Measurements from ENCODE around the gene LMNTD2. TPM values are rescaled to one million over a fixed set of nuclear protein-coding genes. Genes with fewer than 3 reads are reported as not detected.

The LMNTD2 gene
- total RNA-seq, 2 experiments from 2014 or later = 2.5 to 3.2 TPM

GRCh38 chr11:553083-553987 lies 7.2 kb downstream of the LMNTD2 start:
- Mint-ChIP-seq H3K36me3 (ENCODE audit: low read depth) (no peaks in the 10 kb centered on the region), H3K4me3 (no peak overlapping the region), H3K4me1 (peaks cover 4% of the 10 kb centered on the region), H3K27me3 (peaks cover 12% of the 10 kb centered on the region), H3K9me3 (no peaks in the 10 kb centered on the region), H3K27ac (no peak overlapping the region)
- ChIA-PET CTCF (interaction anchor here (1.4 to 2.8 kb wide), 3 partner anchors 11 to 171 kb away, joined by 5 to 17 read pairs (median 7); partner anchors contain the start of gene PHRF1), POLR2A (interaction anchor here (2.0 to 5.9 kb wide), 2 partner anchors 15 to 142 kb away, joined by 11 to 25 read pairs; partner anchors contain the start of genes DEAF1 and TMEM80)
- DNase-seq = no peak

GRCh38 chr11:551596-551995 lies 8.9 kb downstream of the LMNTD2 start:
- ChIA-PET CTCF (no interaction called here), POLR2A (no interaction called here)
- H3K9me3 Mint-ChIP-seq = no peaks in the 10 kb centered on the region
- no peak for DNase-seq
- no peak overlapping the region for H3K4me3 Mint-ChIP-seq
- H3K27me3 Mint-ChIP-seq = peaks cover 5% of the 10 kb centered on the region
- no peaks in the 10 kb centered on the region for H3K36me3 Mint-ChIP-seq (ENCODE audit: low read depth)
- H3K27ac Mint-ChIP-seq = no peak overlapping the region
- peaks cover 4% of the 10 kb centered on the region for H3K4me1 Mint-ChIP-seq

- ChIA-PET POLR2A (no interaction called here), CTCF (no interaction called here)
- no peak overlapping the region for H3K27ac Mint-ChIP-seq
- H3K27me3 Mint-ChIP-seq = peaks cover under 1% of the 10 kb centered on the region
- no peaks in the 10 kb centered on the region for H3K4me1 Mint-ChIP-seq
- no peak for DNase-seq
- no peaks in the 10 kb centered on the region for H3K9me3 Mint-ChIP-seq
- no peak overlapping the region for H3K4me3 Mint-ChIP-seq
- no peaks in the 10 kb centered on the region for H3K36me3 Mint-ChIP-seq (ENCODE audit: low read depth)
Observed at GRCh38 chr11:551131-551530, 9.4 kb downstream of the LMNTD2 start.

GRCh38 chr11:550746-551085 lies 9.8 kb downstream of the LMNTD2 start:
- ChIA-PET POLR2A (no interaction called here), CTCF (no interaction called here)
- Mint-ChIP-seq H3K9me3 (no peaks in the 10 kb centered on the region), H3K36me3 (ENCODE audit: low read depth) (no peaks in the 10 kb centered on the region), H3K27ac (no peak overlapping the region), H3K27me3 (no peaks in the 10 kb centered on the region), H3K4me1 (no peaks in the 10 kb centered on the region), H3K4me3 (no peak overlapping the region)
- DNase-seq = no peak

GRCh38 chr11:550021-550745 lies 10.4 kb downstream of the LMNTD2 start:
- H3K27ac Mint-ChIP-seq = no peak overlapping the region

GRCh38 chr11:548700-549603 lies 11.6 kb downstream of the LMNTD2 start:
- no peaks in the 10 kb centered on the region for H3K27me3 Mint-ChIP-seq
- ChIA-PET POLR2A (interaction anchor here (0.9 kb wide), 1 partner anchor 7 kb away, joined by 3 read pairs; no protein-coding TSS in a partner anchor), CTCF (no interaction called here)
- H3K4me1 Mint-ChIP-seq = no peaks in the 10 kb centered on the region
- no peak for DNase-seq
- no peak overlapping the region for H3K4me3 Mint-ChIP-seq
- H3K36me3 Mint-ChIP-seq (ENCODE audit: low read depth) = no peaks in the 10 kb centered on the region
- H3K27ac Mint-ChIP-seq = no peak overlapping the region
- H3K9me3 Mint-ChIP-seq = no peaks in the 10 kb centered on the region

More at GRCh38 chr11:550021-550745, 10.4 kb downstream of the LMNTD2 start:
- POLR2A ChIA-PET = no interaction called here
- DNase-seq = no peak
- Mint-ChIP-seq H3K9me3 (no peaks in the 10 kb centered on the region), H3K27me3 (no peaks in the 10 kb centered on the region), H3K36me3 (ENCODE audit: low read depth) (no peaks in the 10 kb centered on the region), H3K4me1 (no peaks in the 10 kb centered on the region), H3K4me3 (no peak overlapping the region)
- CTCF ChIA-PET = no interaction called here

GRCh38 chr11:545171-545570 lies 15.4 kb downstream of the LMNTD2 start:
- Mint-ChIP-seq H3K4me3 (no peak overlapping the region), H3K4me1 (no peaks in the 10 kb centered on the region), H3K9me3 (no peaks in the 10 kb centered on the region), H3K27ac (no peak overlapping the region), H3K36me3 (ENCODE audit: low read depth) (no peaks in the 10 kb centered on the region), H3K27me3 (no peaks in the 10 kb centered on the region)
- ChIA-PET POLR2A (no interaction called here), CTCF (no interaction called here)
- no peak for DNase-seq

- POLR2A ChIA-PET = no interaction called here
- CTCF ChIA-PET = no interaction called here
- H3K9me3 Mint-ChIP-seq = no peaks in the 10 kb centered on the region
- no peak overlapping the region for H3K27ac Mint-ChIP-seq
- no peak overlapping the region for H3K4me3 Mint-ChIP-seq
- no peaks in the 10 kb centered on the region for H3K27me3 Mint-ChIP-seq
- no peaks in the 10 kb centered on the region for H3K36me3 Mint-ChIP-seq (ENCODE audit: low read depth)
- H3K4me1 Mint-ChIP-seq = no peaks in the 10 kb centered on the region
- DNase-seq = no peak
Observed at GRCh38 chr11:544817-545166, 15.7 kb downstream of the LMNTD2 start.

GRCh38 chr11:541433-541885 lies 19.1 kb downstream of the LMNTD2 start:
- Mint-ChIP-seq H3K4me3 (no peak overlapping the region), H3K4me1 (peaks cover 17% of the 10 kb centered on the region), H3K36me3 (ENCODE audit: low read depth) (no peaks in the 10 kb centered on the region), H3K27me3 (no peaks in the 10 kb centered on the region), H3K9me3 (no peaks in the 10 kb centered on the region), H3K27ac (no peak overlapping the region)
- no peak for DNase-seq
- ChIA-PET CTCF (no interaction called here), POLR2A (no interaction called here)

- Mint-ChIP-seq H3K27me3 (no peaks in the 10 kb centered on the region), H3K36me3 (ENCODE audit: low read depth) (no peaks in the 10 kb centered on the region), H3K4me3 (no peak overlapping the region), H3K9me3 (no peaks in the 10 kb centered on the region), H3K27ac (no peak overlapping the region), H3K4me1 (peaks cover 21% of the 10 kb centered on the region)
- ChIA-PET CTCF (no interaction called here), POLR2A (no interaction called here)
- DNase-seq = no peak
Observed at GRCh38 chr11:540583-541432, 19.7 kb downstream of the LMNTD2 start.

- Mint-ChIP-seq H3K27me3 (no peaks in the 10 kb centered on the region), H3K4me1 (peaks cover 21% of the 10 kb centered on the region), H3K27ac (no peak overlapping the region), H3K9me3 (no peaks in the 10 kb centered on the region), H3K36me3 (ENCODE audit: low read depth) (no peaks in the 10 kb centered on the region), H3K4me3 (no peak overlapping the region)
- ChIA-PET CTCF (no interaction called here), POLR2A (no interaction called here)
- no peak for DNase-seq
Observed at GRCh38 chr11:539971-540481, 20.5 kb downstream of the LMNTD2 start.

GRCh38 chr11:538431-539051 lies 22.0 kb downstream of the LMNTD2 start:
- peaks cover 2% of the 10 kb centered on the region for H3K36me3 Mint-ChIP-seq (ENCODE audit: low read depth)
- H3K27me3 Mint-ChIP-seq = no peaks in the 10 kb centered on the region
- DNase-seq = no peak
- CTCF ChIA-PET = no interaction called here
- POLR2A ChIA-PET = interaction anchor here (0.7 kb wide), 1 partner anchor 33 kb away, joined by 3 read pairs; no protein-coding TSS in a partner anchor
- peaks cover 26% of the 10 kb centered on the region for H3K4me1 Mint-ChIP-seq
- H3K4me3 Mint-ChIP-seq = no peak overlapping the region
- H3K9me3 Mint-ChIP-seq = no peaks in the 10 kb centered on the region
- H3K27ac Mint-ChIP-seq = no peak overlapping the region
